ENCODE results near the gene ZNF654. TPM values are rescaled to one million over a fixed set of nuclear protein-coding genes. Genes with fewer than 3 reads are reported as not detected.

The ZNF654 gene
- total and polyA plus RNA-seq, 2 of the 13 experiments (the other 11 are each of a cell fraction or from before 2014, with no cell fraction given) = 1.8 to 4.1 TPM

GRCh38 chr3:88059380-88060170 lies 520 bp downstream of the ZNF654 start (continued):
- no peak for TF ChIP-seq ZNF646 (CRISPR knock-in tag; IDR thresholded peaks at IDR 0.05)
- TF ChIP-seq SIN3A (IDR thresholded peaks at IDR 0.05; ENCODE audit: borderline replicate concordance, low read depth, low read length) = 0 out of 2 replicates have a peak, but pooled peaks have one; percentile 47
- TF ChIP-seq ZNF619 (CRISPR knock-in tag; IDR thresholded peaks at IDR 0.05) = no peak
- TF ChIP-seq ZFP91 (CRISPR knock-in tag; IDR thresholded peaks at IDR 0.05; ENCODE audit: borderline replicate concordance) = peak; percentile 54; the same call in 1 of the 2 replicates
- no peak for TF ChIP-seq ZSCAN5A (CRISPR knock-in tag; IDR thresholded peaks at IDR 0.05; ENCODE audit: borderline replicate concordance)
- peak; percentile 49; the same call in 1 of the 2 replicates for TF ChIP-seq ZNF598 (CRISPR knock-in tag; IDR thresholded peaks at IDR 0.05; ENCODE audit: borderline replicate concordance)
- 0 out of 2 replicates have a peak, but pooled peaks have one; percentile 22 for TF ChIP-seq ZNF784 (CRISPR knock-in tag; IDR thresholded peaks at IDR 0.05; ENCODE audit: borderline replicate concordance)
- TF ChIP-seq KMT2A (CRISPR knock-in tag; IDR thresholded peaks at IDR 0.05) = 0 out of 2 replicates have a peak, but pooled peaks have one; percentile 13
- TF ChIP-seq ZNF652 (CRISPR knock-in tag; IDR thresholded peaks at IDR 0.05; ENCODE audit: borderline replicate concordance, low read depth) = no peak
- no peak for TF ChIP-seq FOXM1 (CRISPR knock-in tag; IDR thresholded peaks at IDR 0.05)
- no peak for TF ChIP-seq PCBP1 (IDR thresholded peaks at IDR 0.05; ENCODE audit: borderline replicate concordance, low read depth, low read length)
- no peak for TF ChIP-seq ZNF121 (CRISPR knock-in tag; IDR thresholded peaks at IDR 0.05)
- TF ChIP-seq ZNF124 (CRISPR knock-in tag; IDR thresholded peaks at IDR 0.05) = peak; percentile 20; the same call in 1 of the 2 replicates

Measured in HepG2 (cell line).